HK-2 (cell line): ENCODE measurements around the gene SULT1C3.

Experiments used
- DNase-seq: peaks from one replicate; pipeline ENCODE4 v3.0.0-alpha.2; 2018; ENCODE audit not compliant: unreplicated experiment

The SULT1C3 gene

GRCh38 chr2:108304975-108305374, 65.2 kb downstream of the SULT1C3 start:
- DNase-seq: no peak

- no peak for DNase-seq
Measured at GRCh38 chr2:108305901-108306300, 66.1 kb downstream of the SULT1C3 start.

GRCh38 chr2:108309903-108310302, 70.1 kb downstream of the SULT1C3 start:
- no peak for DNase-seq
